CD4-positive, alpha-beta T cell treated with Interleukin-17A for 4 hours (primary cell): ENCODE results near the gene ITGAV.

Experiments used
- DNase-seq: peaks from one replicate; pipeline ENCODE4 v3.0.0-alpha.2; 2020; ENCODE audit warnings: mixed read lengths

Gene ITGAV

DNA sequence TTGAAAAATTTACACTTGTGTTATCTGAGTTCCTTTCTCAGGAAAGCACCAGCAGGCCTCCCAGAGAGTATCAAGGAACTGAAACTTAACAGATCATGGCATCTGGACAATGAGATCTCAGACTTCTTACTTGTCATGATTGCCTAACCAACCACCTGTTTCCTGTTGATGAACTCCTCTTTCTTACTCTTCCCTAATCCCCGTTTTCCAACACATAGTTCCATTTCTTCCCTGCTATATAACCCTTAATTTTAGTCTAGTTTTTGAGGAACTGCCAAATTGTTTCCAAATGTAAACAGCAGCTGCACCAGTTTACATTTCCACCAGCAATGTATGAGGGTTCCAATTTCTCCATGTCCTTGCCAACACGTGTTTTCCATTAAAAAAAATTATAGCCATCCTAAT, 98.0 kb downstream of the ITGAV start:
- DNase-seq = no peak

DNA sequence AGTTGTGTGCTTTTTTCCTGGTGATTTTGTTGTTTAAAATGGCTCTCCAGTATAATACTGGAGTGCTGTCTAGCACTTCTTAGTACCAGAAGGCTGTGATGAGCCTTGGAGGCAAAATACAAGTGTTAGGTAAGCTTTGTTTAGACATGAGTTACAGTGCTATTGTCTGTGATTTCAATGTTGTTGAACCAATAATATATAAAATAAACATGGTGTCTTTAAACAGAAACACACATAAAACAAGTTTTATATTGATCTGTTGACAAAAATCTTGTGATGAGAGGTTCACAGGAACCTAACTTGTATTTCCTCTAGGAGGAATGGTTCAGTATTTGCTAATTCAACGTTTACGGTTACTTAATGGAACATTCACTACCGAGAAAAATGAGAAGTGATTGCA, 99.0 kb downstream of the ITGAV start:
- DNase-seq = no peak

DNA sequence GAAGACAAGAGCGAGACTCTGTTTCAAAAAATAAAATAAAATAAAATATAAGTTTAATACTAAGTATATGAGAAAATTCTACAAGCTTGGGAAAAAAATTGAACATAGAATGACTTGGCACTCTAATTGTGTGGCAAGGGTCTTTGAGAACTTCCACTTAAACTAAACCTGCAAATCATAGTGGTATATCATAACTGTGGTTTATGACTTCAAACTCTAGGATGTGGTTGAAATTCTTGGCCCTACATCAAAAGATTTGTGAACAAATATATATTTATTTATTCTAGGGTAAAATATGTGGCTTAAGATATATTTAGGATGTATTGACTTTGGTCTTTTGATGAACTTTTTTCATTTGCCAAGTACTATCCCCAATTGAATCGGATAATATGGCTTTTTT, 100.9 kb downstream of the ITGAV start:
- DNase-seq = no peak

DNA sequence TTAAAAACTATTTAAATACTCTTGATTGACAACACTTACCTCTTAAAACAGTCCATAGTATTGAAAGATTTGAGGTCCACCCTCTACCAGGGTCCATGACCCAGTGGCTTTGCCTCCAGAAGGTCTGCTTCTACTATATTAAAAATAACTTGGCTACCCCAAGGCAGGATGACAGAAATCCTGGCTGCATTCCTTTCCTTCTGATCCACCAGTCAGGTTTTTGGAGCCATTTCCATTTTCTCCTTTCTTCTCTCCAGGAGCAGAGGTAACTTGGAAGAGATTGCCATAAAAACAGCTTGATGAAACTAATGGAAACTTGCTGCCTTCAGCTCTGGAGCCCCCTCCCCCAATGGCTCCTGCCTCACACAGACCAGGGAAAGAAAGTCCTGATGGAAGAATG, 101.4 kb downstream of the ITGAV start:
- DNase-seq = no peak

DNA sequence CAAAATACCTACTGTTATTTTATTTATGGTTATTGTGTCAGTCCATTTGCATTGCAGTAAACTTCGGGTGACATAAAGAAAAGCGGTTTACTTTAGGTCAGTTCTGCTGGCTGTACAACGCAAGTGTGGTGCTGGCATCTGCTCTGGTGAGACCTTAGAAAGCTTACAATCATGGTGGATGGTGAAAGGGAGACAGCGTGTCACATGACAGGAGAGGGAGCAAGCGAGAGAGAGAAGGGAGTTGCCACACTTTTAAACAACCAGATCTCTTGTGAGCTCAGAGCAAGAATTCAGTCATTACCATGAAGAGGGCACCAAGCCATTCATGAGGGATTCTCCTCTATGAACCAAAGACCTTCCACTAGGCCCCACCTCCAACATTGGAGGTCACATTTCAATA, 102.0 kb downstream of the ITGAV start:
- no peak for DNase-seq

DNA sequence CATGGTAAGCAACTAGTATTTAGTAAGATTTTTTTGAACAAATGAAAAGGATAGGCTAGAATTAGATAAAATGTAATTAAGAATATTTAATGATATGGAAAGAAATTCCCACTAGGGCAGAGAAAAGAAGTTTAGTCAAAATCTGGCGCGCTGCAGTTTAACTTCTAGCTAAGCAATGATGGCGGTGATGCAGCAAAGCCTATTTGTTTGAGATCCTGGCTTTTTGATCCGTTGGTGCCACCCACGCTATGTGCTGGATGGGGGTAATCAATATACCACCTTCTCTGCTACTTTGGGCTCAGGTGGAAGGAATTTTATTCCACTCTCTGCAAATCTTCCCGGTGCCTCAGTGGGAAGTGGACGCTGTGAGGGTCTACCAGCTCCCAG, 103.6 kb downstream of the ITGAV start:
- DNase-seq = no peak

DNA sequence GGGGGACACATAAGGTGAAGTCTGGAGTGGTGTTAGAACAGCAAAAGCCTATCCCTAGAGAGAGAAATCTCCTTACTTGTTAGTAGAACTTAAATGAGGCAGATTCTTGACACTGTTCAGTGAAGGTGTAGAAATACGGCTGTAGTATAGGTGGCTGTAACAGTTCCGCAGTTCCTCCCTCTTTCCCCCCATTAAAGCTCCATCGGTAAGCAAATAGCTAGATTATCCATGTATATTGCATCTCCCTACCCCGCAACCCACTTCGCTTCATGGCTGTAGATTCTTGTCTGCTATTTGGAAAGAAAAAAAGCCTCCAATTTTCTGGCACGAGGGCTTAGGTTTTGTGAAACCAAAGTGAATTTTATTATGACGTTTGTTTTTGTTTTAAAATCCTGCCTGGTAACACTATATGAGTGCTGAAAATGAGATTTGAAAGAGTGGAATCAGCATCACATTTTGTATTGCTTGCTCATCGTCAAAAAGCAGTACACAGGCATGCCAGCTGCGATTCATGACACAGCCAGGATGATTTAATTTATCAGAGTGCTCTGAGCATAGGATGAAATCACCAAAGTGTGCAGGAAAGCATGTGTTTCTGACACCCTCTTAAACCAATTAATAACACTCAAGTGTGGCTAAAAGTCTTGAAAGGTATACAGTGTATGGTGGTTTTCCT, 105.4 kb downstream of the ITGAV start:
- DNase-seq = no peak

DNA sequence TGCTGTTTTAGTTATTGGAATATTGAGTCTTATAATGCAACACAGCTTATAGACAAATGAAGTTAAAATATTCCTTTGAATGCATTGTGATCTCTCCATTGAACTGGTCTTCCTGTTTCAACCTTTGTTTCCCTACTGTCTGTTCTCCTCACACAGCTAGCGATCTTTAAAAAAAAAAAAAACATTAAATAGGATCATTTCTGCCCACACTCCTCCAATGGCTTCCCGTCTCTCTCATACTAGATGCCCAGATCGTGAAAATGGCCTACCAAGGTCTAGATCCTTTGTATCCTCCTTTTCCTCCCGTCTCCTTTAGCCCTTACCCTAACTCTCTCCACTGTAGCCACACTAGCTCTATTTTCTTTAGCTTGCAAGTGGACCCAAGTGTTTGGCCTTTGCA, 106.4 kb downstream of the ITGAV start:
- no peak for DNase-seq

DNA sequence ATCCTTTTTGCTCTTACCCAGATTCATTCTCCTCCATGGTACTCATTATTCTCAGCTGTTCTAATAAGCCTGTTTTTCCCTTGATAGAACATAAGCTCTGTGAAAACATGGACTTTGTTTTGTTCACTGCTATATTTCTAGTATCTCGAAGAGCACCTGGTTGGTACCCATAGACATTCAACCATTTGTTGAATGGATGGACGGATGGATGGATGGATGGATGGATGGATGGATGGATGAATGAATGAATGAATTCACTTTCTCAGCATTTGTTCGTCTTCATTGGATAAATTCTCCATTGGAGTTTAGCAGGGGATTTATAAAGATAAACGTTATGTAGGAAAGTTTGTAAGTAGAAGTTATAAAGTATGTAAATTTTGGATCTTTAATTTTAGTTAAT, 106.9 kb downstream of the ITGAV start:
- no peak for DNase-seq

DNA sequence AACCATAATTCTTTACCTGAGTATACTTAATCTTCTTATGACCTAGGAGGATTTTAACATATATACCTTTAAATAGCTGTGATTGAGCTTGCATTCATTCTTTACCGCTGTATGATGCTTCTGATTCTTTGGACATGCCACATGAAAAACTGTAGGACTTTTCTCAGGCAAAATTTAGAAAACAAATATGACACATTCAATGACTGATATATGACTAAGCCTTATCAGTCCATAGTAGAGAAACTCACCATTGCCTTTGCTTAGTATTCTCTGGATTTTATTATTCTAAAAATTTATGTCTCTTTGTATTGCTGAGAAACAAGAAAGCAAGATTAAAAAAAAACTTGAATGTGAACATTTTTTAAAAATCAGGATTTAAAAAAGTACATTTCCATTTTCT, 107.7 kb downstream of the ITGAV start:
- DNase-seq = no peak

DNA sequence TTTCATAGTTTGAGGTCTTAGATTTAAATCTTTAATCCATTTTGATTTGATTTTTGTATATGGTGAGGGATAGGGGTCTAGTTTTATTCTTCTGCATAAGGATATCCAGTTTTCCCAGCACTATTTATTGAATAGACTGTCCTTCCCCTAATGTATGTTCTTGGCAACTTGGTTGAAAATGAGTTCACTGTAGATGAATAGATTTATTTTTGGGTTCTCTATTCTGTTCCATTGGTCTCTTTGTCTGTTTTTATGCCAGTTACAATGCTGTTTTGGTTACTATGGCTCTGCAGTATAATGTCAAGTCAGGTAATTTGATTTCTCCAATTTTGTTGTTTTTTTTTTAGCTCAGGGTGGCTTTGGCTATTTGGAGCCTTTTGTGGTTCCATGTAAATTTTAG, 109.9 kb downstream of the ITGAV start:
- DNase-seq = no peak

DNA sequence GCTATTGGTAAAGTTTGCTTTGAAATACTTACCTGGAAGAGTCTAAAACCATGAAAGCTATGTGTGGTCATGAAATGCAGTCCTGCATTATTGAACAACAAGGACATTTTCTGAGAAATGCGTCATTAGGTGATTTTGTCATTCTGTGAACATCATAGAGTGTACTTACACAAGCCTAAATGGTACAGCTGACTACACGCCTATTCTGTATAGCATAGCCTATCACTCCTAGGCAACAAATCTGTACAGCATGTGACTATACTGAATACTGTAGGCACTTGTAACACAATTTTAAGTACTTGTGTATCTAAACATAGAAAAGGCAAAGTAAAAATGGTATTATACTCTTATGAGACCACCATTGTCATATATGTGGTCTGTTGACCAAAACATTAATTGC, 112.2 kb downstream of the ITGAV start:
- no peak for DNase-seq

DNA sequence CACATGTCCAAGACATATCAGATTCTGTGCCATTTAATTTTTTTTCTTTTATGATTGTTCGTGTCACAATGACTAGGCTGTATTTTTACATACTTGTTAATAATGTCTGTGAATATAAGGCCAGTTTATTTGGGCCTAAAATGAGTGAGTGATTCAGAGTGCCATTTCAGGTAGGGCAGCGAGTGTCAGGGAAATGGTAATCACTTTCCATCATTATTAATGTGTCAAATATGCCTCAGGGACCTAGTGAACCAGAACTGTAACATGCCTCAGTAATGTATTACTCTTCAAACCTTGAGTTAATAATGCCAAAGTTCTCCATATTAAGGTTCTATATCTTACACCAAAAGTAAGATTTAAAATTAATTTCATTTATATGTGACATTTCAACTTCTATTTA, 112.6 kb downstream of the ITGAV start:
- no peak for DNase-seq

DNA sequence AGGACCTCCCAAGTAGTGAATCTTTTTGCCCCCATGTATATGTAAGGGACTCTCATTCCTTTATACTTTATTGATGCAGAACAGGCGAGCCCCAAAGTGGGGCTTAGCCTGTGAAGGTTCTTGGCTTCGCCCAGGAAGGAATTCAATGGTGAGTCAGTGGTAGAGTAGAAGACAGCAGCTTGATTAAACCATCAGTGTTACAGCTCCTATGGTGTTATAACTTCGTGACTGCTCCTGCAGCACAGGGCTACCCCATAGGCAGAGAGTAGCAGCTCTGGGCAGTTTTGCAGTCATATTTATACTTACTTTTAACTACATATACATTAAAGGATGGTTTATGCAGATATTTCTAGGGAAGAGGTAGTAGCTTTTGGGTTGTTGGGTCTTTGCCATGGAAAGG, 115.0 kb downstream of the ITGAV start:
- no peak for DNase-seq

DNA sequence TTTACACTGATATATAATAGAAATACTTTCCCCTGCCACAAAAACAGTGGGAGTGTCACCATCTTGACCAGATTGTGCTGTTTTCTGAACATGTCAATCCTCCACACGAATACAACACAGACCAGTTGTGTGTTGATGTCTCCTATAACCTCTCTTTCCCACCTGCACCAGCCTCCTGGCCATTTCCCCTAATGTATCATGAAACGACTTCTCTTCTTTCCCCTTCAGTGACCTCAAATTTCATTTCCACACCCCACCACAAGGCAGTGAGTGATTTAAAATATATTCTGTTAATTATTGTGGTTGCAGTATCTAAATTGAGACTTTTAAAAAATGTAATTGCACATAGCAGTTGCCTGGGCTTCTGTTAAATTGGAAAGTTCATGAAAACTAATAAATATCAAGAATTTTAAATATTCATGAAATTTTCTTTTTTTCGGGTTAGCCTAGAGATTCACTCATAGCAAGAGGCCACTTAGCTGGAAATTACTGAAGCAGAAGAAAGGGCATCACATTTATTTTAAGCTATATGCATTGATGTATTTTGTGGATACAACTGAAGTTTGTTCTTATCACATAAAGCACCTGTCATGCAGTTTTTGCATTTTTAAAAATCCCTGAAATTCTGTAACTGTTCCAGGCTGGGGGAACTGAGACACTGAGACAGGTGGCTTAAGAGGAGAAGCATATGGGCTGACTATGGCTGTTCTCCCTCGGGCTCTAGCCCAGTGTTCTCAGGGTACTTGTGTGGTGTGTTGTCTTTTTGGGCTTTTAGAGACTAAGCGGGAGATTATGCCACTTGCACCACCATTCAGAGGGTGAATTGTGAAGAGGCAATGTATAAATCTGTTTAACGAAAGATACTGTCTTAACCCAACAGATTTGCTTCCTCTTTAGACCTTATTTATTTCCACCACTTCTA, 119.9 kb downstream of the ITGAV start:
- DNase-seq = no peak

DNA sequence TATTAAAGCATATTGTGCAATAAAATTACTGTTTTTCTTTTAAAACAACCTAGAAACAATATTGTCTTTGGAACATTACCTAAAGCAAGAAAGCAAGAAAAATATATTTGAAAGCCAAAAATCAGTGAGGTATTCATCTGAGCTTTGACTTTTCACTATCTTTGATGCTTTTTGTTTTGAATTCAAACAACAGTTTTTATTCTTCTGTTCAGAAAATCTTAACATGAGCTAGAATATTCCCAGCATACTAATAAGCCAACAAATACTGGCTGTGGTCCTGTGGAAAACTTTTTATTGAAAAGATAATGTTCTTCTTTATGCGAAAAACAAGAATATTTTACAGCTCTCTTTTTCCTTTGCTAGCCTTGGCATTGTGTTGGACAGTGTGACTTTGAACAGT, 123.8 kb downstream of the ITGAV start:
- DNase-seq = no peak

DNA sequence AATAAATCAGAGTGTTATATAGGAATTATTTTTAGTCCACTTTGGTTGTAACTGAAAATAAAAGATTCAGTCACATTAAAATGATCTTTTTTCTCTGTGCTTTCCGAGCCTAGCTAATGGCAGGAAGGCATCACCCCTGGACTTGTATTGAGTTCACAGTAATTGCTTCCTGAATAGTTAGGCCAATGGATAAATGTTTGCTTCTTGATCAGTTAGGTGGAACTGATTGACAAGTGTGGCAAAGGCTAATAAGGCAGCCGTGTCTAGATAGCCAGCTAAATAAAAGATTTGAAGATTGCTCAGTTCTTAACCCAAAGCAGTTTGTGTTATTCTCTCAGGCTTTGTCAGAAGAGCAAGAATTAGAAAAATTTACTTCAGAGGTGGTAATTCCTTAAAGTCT, 124.8 kb downstream of the ITGAV start:
- DNase-seq = no peak

DNA sequence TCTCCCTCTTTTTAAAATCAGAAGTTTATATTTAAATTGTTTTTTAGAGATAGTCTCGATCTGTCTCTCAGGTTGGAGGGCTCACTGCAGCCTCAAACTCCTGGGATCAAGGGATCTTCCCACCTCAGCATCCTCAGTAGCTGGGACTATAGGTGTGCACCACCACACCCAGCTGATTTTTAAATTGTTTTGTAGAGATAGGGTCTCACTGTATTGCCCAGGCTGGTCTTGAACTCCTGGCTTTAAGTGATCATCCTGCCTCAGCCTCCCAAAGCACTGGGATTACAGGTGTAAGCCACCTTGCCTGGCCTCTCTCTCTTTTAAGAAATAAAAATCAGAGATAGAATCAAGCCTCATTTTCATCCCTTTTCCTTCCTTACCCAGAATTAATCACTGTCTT, 126.1 kb downstream of the ITGAV start:
- DNase-seq = no peak

DNA sequence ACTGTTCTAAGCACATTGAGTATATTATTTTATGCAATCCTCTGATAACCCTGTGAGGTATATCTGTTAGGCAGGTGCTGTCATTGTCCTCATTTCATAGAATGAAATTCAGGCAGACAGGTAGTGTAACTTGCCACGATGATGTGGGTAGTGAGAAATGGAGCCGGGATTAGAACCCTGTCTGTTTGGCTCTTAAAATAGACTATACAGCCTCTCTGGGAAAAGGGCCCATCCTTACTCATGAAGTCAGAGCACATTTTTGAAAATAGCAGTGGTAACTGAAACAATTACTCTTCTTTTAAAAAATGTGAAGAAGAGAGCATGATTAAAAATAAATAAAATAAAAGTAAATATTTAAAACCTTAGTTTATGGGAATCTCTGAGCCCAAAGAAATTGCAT, 127.0 kb downstream of the ITGAV start:
- no peak for DNase-seq

DNA sequence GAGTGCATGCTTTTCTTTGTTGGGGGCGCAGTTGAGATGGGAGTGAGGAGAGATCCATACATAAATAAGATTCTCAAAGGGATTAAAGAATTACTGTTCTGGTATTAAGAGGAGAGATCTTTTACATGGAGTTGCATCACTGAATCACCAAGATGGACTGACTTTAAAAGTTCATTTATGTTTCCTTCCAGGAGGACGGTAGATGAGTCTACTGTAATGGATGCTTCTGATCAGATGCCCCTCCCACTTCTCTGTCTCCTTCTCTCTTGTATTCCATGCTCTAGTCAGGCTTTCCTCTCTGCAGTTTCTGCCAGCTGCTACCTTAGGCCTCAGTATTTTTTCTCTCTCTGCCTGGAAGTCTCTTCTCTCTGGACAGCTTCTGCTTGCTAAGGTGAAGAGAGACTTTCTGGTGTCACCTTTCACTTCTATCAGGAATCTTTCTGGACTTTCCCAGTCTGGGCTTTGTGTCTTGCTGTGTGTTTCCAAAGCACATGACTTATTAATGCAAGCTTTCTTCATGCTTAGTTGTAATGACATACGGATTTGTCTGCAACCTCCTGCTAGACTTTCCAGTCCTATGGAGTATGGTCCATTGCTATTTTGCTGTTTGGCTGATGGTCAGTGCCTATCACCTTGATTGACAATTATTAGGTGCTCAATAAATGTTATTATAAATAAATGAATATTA, 127.6 kb downstream of the ITGAV start:
- no peak for DNase-seq

DNA sequence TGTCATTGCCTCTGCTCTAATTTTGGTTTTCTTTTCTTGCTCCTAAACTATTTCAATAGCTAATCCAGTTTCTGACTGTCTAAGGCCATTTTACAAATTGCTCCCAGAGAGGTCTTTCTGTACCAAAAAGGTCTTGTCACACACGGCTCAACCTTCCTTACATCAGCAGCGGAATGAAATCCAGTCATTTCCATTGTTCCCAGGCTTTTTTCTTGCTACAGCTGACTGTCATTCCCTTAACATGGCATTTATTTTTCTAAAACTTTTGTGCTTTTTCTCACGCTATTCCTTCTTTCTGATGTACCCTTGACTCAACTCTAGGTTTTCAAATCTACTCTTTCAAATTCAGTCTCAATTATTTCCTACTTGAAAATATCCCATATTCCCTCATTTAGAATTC, 128.3 kb downstream of the ITGAV start:
- no peak for DNase-seq

DNA sequence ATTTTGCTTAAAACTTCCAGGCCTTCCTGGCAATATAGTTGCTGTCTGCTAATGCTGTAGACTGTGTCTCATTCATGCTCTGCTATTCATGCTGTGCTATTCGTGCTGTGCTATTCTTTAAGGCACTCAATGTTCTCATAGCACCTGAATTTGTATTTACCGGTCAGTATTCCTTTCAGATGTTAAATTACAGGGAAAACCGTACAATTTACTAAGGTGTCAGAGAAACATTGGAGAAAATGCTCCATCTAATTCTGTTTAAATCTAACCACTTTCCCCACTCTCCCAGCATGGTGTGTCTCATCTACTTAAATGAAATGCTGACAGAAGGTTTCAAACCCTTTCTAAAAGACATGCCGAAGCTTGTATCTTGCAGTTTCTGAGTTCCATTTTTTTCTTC, 129.0 kb downstream of the ITGAV start:
- no peak for DNase-seq

DNA sequence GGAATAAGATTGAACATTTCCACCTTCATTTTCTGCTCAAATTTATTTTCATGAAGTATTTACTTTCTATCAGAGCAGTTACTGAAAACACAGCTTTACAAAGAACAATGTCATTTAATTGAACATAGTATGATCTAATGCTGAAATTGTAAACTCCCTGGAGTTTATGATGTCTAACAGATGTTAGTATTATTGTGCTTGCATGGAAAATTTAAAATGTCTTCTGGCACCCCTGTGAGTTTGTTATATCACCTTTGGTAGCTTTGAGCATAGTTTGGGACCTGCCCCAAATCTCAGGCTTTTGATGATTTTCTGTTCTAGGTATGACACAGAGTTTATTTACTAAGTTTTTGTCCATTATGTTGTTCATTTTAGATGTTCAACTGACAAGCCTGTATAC, 132.1 kb downstream of the ITGAV start:
- no peak for DNase-seq

DNA sequence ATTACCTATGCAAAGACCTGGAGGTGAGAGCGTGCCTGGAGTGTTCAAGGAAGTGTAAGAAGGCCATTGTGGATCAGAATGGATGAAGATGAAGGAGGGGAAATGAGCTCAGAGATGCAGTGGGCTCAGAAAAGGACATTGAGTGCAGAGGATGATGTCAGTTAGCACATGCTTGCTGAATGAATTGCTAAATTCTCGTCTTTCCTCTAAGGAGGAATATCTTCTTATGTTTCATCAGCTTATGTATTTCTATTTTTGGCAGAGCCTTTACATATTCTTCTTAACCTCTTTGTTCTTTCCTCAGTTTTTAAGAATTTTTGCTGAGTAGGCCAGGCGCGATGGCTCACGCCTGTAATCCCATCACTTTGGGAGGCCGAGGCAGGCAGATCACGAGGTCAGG, 134.9 kb downstream of the ITGAV start:
- DNase-seq = no peak
